ENCODE results near the gene ZFC3H1. TPM values are rescaled to one million over a fixed set of nuclear protein-coding genes. Genes with fewer than 3 reads are reported as not detected.

The ZFC3H1 gene
- total and polyA plus RNA-seq, 2 donors (not counting 3 experiments of a cell fraction or from before 2014, with no cell fraction given) = 23.6 to 60.4 TPM

DNA sequence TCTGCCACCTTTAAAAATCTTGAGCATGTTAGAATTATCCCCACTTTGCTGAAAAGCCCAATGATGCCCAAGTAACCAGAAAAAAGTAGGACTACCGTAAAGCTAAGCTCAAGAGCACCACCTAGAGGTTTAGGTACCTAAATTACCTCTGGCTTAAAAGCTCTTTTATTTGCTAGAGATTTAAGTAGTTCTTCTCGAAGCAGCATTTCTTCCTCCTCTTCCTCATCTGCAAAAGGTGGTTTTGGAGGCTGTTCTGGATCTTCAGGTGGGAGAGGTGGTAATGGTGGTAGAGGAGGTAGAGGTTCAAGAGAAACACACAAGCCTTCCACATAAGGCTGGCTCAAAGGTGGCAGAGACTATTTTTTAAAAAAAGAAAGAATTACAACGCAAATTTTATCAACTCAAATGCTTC lies 26.9 kb downstream of the ZFC3H1 start:
- POLR2A ChIA-PET = interaction anchor here (1.0 kb wide), 1 partner anchor 10 kb away, joined by 4 read pairs; no protein-coding TSS in a partner anchor
- peaks cover 14 to 40% of the 10 kb centered on the region in 2 experiments for H3K36me3 ChIP-seq (ENCODE audit: control insufficient read depth in 2 of 2, extremely low read depth in 1 of 2, insufficient read depth in 2 of 2, low read length in 2 of 2)
- intact Hi-C loops (cut with micrococcal nuclease) = loop anchor here (1.0 to 10.0 kb wide), 3 partner anchors 111 to 902 kb away; no protein-coding TSS in a partner anchor

DNA sequence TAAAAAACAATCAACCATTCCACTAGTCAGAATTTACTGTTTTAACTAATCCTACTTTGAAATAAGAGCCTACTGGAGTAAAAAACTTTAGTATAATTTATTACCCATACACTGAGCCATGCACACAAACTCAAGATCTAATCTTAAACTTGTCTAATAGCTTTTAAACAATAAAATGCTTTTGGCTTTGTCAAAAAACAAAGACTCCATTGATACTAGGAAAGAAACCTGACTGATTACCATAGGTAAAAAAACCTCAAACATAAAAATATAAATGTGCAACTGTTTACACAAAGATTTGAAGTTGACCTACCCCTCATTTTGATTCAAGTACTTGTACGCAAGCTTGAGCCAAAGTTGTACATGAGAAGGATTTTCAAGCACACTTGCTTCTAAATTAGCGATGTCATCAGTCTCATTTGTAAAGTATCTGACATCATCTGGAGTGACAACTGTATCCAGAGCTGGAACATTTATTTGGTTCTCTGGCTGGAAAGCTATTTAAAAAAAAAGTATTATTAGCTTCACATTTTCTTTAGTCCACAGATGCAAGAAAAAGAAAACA lies 36.1 kb downstream of the ZFC3H1 start:
- ChIA-PET CTCF (interaction anchor here (0.7 to 4.4 kb wide), 9 partner anchors 10 to 120 kb away, joined by 3 to 67 read pairs (median 6); partner anchors contain the start of genes THAP2 and ZFC3H1), POLR2A (interaction anchor here (1.4 kb wide), 1 partner anchor 9 kb away, joined by 4 read pairs; no protein-coding TSS in a partner anchor)
- BruUV-seq (replicated peaks) = no TSS peak
- Histone ChIP-seq H3K27me3 (ENCODE audit: control insufficient read depth in 2 of 2, insufficient read depth in 2 of 2, low read length in 2 of 2) (no peaks in the 10 kb centered on the region), H3K9me1 (replicated peaks; ENCODE audit: control insufficient read depth, extremely low read depth, insufficient read depth, low read length) (no peaks in the 10 kb centered on the region), H3K4me2 (ENCODE audit: insufficient read depth, low read length) (peak overlapping the region; percentile 82), H2AFZ (ENCODE audit: low read depth, low read length) (no peak overlapping the region), H3K27ac (ENCODE audit: insufficient read depth, low read depth, low read length) (peak overlapping the region; percentile 64), H4K20me1 (replicated peaks; ENCODE audit: control insufficient read depth, extremely low read depth, insufficient read depth, low read length) (no peaks in the 10 kb centered on the region), H3K9me3 (replicated peaks; ENCODE audit: control insufficient read depth, insufficient read depth, low read length) (no peaks in the 10 kb centered on the region), H3K9ac (replicated peaks; ENCODE audit: extremely low read depth, insufficient read depth, low read length) (peak overlapping the region; percentile 9), H3K36me3 (ENCODE audit: control insufficient read depth in 2 of 2, extremely low read depth in 1 of 2, insufficient read depth in 2 of 2, low read length in 2 of 2) (peaks cover 7 to 46% of the 10 kb centered on the region in 2 experiments), H3K4me1 (ENCODE audit: control insufficient read depth, extremely low read depth, insufficient read depth, low read length) (peaks cover 19% of the 10 kb centered on the region), H3K79me2 (ENCODE audit: control insufficient read depth, insufficient read depth, low read length) (peaks cover 12% of the 10 kb centered on the region), H3K4me3 (replicated peaks in 1 of 3; ENCODE audit: insufficient read depth in 1 of 3, low read depth in 1 of 3, low read length in 3 of 3) (no peak overlapping the region)
- DNase-seq (ENCODE audit: low read depth, low spot score) = peak; percentile 29
- no peak for FAIRE-seq
- intact Hi-C loops (cut with micrococcal nuclease) = no loop called here
- dilution Hi-C loops (cut with MboI; ENCODE audit: extremely low pct_ligation_motif_present, low sequenced_read_pairs) = no loop called here
- TF ChIP-seq JUN (IDR thresholded peaks at IDR 0.05; ENCODE audit: borderline replicate concordance, insufficient read depth, insufficient read length, low read depth) = no peak
- TF ChIP-seq, protein P1, sequence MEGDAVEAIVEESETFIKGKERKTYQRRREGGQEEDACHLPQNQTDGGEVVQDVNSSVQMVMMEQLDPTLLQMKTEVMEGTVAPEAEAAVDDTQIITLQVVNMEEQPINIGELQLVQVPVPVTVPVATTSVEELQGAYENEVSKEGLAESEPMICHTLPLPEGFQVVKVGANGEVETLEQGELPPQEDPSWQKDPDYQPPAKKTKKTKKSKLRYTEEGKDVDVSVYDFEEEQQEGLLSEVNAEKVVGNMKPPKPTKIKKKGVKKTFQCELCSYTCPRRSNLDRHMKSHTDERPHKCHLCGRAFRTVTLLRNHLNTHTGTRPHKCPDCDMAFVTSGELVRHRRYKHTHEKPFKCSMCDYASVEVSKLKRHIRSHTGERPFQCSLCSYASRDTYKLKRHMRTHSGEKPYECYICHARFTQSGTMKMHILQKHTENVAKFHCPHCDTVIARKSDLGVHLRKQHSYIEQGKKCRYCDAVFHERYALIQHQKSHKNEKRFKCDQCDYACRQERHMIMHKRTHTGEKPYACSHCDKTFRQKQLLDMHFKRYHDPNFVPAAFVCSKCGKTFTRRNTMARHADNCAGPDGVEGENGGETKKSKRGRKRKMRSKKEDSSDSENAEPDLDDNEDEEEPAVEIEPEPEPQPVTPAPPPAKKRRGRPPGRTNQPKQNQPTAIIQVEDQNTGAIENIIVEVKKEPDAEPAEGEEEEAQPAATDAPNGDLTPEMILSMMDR (IDR thresholded peaks at IDR 0.05; ENCODE audit: extremely low read depth in 1 of 2, insufficient read depth in 1 of 2, low read depth in 1 of 2, low read length in 2 of 2) = no peak
- TF ChIP-seq, protein P2, sequence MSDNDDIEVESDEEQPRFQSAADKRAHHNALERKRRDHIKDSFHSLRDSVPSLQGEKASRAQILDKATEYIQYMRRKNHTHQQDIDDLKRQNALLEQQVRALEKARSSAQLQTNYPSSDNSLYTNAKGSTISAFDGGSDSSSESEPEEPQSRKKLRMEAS (IDR thresholded peaks at IDR 0.05; ENCODE audit: insufficient read depth, insufficient read length) = no peak
- no peak for TF ChIP-seq EZH2 (IDR thresholded peaks at IDR 0.05; ENCODE audit: borderline replicate concordance, low read depth, low read length, severe bottlenecking)
- TF ChIP-seq FOS (IDR thresholded peaks at IDR 0.05; ENCODE audit: borderline replicate concordance, insufficient read depth, low read length) = no peak
- TF ChIP-seq POLR2A (IDR thresholded peaks at IDR 0.05; ENCODE audit: low read depth, low read length) = no peak

More for the DNA sequence above, 26.9 kb downstream of the ZFC3H1 start:
- no peak overlapping the region for H3K4me2 ChIP-seq (ENCODE audit: insufficient read depth, low read length)
- no peaks in the 10 kb centered on the region for H3K27me3 ChIP-seq (ENCODE audit: control insufficient read depth in 2 of 2, insufficient read depth in 2 of 2, low read length in 2 of 2)
- H3K9ac ChIP-seq (replicated peaks; ENCODE audit: extremely low read depth, insufficient read depth, low read length) = no peak overlapping the region
- CTCF ChIA-PET = interaction anchor here (0.7 to 5.2 kb wide), 33 partner anchors 10 to 1060 kb away, joined by 3 to 77 read pairs (median 5); partner anchors contain the start of genes RAB21, THAP2, TMEM19 and ZFC3H1
- H3K4me1 ChIP-seq (ENCODE audit: control insufficient read depth, extremely low read depth, insufficient read depth, low read length) = no peaks in the 10 kb centered on the region
- no TSS peak for BruUV-seq (replicated peaks)
- H3K9me1 ChIP-seq (replicated peaks; ENCODE audit: control insufficient read depth, extremely low read depth, insufficient read depth, low read length) = no peaks in the 10 kb centered on the region
- dilution Hi-C loops (cut with MboI; ENCODE audit: extremely low pct_ligation_motif_present, low sequenced_read_pairs) = no loop called here
- no peak overlapping the region for H2AFZ ChIP-seq (ENCODE audit: low read depth, low read length)
- peaks cover 12% of the 10 kb centered on the region for H3K79me2 ChIP-seq (ENCODE audit: control insufficient read depth, insufficient read depth, low read length)
- TF ChIP-seq MYC (IDR thresholded peaks at IDR 0.05; ENCODE audit: low read depth, low read length) = no peak
- TF ChIP-seq, protein P1 (IDR thresholded peaks at IDR 0.05; ENCODE audit: extremely low read depth in 1 of 2, insufficient read depth in 1 of 2, low read depth in 1 of 2, low read length in 2 of 2) = peak; percentile 53 to 66
- no peaks in the 10 kb centered on the region for H3K9me3 ChIP-seq (replicated peaks; ENCODE audit: control insufficient read depth, insufficient read depth, low read length)
- FAIRE-seq = peak; percentile 60
- no peaks in the 10 kb centered on the region for H4K20me1 ChIP-seq (replicated peaks; ENCODE audit: control insufficient read depth, extremely low read depth, insufficient read depth, low read length)
- peak; percentile 66 for DNase-seq (ENCODE audit: low read depth, low spot score)
- H3K27ac ChIP-seq (ENCODE audit: insufficient read depth, low read depth, low read length) = no peak overlapping the region
- H3K4me3 ChIP-seq (replicated peaks in 1 of 3; ENCODE audit: insufficient read depth in 1 of 3, low read depth in 1 of 3, low read length in 3 of 3) = no peak overlapping the region
